Ramos (cell line): ENCODE results near the gene FAM76A.

Experiments used
- in situ Hi-C: fragments of 300-500 bp; cut with MboI; formaldehyde crosslinking; loops from one replicate; pipeline ENCODE4 v1.14.3; 2022; ENCODE audit warnings: low sequenced_read_pairs; ENCODE audit not compliant: unreplicated experiment

Gene FAM76A

DNA sequence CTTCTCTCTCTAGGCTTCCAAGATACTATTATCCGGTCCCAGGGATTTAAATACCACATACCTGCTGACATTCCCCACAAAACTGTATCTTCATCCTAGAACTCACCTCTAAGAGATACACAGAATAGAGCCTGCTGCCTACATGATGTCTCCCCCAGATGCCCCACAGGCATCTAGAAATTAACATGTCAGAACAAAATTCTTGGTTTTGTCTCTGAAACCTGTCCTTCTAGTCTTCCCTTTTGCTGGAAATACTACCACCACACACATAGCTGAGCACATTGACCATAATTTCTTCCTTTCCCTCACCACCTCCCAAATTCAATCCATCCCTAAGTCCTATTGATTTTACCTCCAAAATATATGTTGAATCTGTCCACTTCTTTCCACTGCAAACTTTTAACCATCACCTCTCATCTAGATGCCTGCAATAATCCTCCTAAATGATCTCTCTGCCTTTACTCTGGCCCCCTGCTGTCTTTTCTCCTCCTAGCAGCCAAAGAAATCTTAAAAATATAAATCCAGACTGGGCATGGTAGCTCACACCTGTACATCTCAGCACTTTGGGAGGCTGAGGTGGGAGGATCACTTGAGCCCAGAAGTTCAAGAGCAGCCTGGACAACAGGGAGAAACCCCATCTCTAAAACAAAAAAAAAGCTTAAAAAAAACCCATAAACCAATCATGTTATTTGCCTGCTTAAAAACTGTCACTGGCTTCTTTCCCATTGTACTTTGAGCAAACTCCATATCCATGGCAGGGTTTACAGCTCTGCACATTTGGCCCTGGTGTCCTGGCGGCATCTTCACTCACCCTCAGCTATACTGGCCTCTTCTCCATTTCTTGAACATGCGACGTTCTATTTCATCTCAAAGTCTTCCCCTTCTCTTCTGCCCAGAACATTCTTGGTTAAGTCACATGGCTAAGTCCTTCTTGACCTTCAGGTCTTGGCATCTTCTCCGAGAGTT is 6.2 kb upstream of the FAM76A start:
- in situ Hi-C loops = no loop called here

DNA sequence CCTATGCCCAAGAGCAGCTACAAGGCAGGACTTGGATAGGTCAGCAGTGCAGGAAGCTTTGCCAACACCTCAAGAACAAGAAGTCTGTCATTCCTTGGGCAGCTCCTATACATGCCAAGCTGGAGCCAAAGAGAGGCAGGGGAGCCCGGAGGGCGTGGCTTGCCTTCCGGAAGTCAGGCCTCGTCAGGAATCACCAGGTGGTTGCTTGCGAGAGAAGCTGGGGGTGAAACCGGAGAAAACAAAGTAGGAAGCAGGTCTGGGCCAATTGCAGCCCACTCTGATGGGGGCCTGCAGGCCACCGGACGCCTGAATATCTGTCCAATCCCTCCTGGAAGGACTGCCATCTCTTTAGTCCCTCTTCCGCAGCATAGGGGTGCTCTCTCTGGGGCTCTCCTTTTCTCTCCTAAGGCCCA is 794 bp upstream of the FAM76A start:
- in situ Hi-C loops = no loop called here

DNA sequence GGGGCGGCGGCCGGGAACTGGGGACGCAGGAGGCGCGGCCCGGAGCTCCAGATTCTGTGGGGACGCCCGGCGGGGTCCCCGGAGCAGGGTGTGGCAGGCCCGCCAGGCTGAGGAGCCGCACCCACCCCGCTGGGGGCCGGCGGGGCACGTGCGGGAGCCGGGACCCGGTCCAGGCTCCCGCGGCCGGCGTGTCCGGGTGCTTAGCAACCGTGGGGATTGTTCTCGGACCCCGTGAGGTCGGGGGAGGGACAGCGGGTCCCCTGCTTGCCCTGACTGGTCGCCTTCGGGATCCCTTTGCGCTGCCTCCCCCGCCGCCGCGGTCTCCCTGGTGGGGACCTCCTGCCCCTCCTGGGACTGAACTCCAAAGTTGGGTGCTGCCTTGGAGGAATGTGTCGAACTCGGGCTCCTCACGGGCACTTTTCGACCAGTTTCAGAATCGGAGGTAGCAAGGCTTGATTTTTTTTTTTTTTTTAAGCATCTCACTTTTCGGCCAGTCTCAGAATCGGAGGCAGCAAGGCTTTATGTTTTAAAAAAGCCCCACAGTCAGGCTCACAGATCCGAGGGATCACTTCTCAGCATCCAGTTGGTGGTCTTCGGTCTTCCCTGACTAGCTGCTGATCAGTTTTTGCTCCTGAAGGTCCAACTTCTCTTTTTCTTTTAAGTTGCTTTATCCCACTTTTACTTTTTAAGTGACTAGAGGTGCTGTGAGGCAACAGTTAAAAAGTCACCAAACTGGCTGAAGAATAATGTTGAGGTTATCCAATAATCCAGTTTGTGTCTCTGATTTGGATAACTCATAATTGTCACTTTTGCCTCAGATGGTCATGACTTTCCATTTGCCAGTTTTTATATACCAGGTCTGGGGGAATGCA is 648 bp downstream of the FAM76A start:
- in situ Hi-C loops = no loop called here

DNA sequence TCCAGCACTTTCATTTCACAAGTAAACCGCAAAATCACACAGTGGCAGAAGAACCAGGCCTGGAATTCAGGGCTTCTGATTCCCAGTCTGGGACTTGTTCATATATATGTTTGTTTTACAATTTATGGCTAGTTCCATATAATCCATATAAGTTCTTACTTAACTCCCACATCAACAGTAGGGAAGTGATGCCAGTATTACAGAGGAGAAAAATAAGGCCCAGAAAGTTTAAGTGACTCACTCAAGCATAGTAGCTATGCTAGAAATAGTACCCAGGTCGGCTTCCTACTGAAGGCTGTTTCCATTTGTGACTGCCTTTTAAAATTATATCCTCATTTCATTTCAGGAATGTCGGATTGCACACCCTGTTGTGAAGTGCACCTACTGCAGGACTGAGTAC is 1.4 kb downstream of the FAM76A start:
- in situ Hi-C loops = no loop called here

DNA sequence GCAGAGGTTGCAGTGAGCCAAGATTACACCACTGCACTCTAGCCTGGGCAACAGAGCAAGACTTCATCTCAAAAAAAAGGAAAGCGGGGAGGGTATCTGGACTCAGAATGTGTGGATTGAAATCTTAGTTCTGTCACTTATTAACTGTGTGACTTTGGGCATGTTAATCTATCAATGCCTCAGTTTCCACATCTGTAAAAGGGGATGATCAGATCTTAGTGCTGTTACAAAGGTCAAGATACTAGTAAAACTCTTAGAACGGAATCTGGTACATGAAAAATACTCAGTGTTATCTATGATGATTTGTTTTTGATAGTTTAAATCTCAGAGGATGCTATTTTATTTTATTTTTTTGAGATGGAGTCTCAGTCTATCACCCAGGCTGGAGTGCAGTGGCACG is 10.5 kb downstream of the FAM76A start:
- in situ Hi-C loops = no loop called here

DNA sequence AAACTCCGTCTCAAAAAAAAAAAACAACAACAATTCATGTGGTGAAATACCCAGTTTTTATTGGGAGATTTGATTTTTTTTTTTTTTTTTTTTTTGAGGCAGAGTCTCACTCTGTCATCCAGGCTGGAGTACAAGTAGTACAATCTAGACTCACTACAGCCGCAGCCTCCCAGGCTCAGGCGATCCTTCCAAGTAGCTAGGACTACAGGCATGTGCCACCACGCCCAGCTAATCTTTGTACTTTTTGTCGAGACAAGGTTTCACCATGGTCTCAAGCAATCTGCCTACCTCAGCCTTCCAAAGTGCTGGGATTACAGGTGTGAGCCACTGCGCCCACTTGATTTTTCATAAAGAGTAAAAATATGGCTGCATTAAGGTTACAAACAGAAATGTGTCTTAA is 15.4 kb downstream of the FAM76A start:
- in situ Hi-C loops = no loop called here

DNA sequence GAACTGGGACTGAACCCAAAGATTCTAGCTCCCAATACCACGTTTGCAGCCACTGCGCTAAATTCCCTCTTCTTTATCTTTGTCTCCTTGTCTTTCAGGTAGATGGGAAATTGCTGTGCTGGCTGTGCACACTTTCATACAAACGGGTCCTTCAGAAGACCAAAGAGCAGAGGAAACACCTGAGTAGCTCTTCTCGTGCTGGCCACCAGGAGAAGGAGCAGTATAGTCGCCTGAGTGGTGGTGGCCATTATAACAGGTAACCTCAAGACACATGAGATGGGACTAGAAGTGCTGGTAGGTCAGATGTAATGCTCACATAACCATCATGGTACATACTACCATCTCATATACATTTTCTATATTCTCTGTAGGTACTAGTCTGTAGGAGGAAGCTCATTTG is 18.8 kb downstream of the FAM76A start:
- in situ Hi-C loops = no loop called here

DNA sequence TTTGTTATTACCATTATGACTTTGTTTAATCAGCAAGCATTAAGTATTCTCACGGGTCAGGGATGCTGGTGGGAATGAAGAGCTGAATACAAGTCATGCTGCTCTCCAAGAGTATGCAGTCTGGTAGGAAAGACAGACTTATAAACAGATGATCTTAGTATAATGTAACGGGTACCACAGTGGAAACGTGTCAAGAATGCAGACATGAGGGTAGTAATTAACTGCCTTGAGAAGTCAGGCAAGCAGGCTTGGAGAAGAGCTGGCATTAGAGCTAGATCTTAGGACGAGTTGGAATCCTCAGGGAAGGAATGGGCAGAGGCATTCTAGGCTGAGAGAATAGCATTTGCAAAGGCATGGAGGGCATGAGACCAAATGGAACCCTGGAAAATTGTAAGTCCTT is 19.7 kb downstream of the FAM76A start:
- in situ Hi-C loops = no loop called here

DNA sequence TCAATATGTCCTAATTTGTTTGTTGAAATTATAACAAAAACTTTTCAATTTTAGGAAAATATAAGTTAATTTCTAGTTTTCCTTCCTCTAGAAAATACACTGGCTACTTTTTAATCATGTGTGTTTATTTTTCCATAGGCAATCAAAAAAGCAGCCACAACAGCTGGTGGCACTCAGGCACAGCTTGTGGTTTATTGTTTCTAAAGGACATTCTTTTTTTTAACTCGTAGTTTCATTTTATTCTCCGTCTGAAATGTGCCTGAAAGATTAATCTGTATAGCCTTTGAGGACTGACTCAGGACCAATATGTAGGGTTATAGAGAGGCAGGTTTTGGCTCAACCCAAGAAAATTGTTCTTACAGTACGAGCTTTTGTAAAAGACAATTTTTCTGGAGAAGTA is 26.6 kb downstream of the FAM76A start:
- in situ Hi-C loops = no loop called here

DNA sequence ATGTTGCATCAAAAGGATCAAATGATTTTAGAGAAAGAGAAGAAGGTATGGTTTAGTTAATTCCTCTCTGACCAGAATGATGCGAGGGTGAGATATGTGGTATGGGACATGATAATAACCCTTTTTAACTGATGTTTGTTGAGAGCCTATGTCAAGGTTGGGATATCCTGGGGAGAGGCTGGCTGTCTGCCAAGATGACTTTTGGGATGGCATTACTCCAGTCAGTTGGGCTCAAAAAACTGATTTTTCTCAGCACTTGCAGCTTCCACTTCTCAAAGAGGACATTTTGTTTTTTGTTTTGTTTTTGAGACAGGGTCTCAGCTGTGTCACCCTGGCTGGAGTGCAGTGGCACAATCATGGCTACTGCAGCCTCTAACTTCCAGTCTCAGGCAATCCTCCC is 29.5 kb downstream of the FAM76A start:
- in situ Hi-C loops = no loop called here

DNA sequence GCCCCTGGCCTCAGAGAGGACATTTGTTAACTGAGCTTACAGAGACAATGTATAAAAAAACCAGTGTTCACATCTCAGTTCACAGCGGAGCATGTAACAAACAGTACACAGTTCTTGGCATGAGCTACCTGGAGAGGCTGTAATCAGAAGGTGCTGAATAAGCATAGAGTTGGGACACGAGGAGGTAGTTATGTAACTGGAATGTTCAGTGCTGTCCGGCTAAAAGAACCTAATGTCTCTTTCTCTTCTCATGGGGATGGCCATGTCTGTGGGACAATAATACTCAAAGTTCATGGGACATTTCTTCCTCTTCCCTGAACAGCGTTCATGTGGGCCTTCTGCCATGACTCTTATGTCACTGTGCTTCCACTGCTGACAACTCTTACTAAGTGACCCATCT is 30.1 kb downstream of the FAM76A start:
- in situ Hi-C loops = no loop called here

DNA sequence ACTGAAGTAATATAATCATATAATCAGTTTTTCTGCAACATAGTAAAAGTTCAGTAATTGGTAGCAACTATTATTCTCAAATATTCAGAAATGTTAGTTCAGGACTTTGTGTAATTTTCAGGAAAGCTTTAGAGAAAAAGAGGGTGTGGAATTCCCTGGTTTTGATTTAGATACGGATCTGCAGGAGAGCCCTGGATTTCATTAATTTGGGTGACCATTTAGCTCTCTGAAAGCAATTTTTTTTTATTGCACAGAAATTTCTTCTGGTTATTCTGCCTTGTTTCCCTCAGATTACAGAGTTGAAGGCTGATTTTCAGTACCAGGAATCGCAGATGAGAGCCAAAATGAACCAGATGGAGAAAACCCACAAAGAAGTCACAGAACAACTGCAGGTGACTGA is 33.5 kb downstream of the FAM76A start:
- in situ Hi-C loops = no loop called here

DNA sequence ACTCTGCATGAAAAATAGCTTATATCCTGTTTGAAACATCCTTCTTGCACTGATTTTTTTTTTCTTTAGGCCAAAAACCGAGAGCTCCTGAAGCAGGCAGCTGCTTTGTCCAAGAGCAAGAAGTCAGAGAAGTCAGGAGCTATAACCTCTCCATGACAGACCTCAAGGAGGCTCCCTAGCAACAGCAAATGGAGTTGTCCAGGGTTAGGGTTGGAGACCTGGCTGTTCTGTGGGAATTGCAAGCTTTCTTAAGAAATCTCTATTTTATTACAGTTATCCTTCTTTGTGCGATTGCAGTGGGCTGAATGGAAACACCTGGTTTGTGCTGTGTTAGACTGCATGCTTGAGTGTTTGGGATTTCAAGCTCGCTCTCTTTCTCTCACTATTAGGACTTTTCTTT is 34.7 kb downstream of the FAM76A start:
- in situ Hi-C loops = no loop called here

DNA sequence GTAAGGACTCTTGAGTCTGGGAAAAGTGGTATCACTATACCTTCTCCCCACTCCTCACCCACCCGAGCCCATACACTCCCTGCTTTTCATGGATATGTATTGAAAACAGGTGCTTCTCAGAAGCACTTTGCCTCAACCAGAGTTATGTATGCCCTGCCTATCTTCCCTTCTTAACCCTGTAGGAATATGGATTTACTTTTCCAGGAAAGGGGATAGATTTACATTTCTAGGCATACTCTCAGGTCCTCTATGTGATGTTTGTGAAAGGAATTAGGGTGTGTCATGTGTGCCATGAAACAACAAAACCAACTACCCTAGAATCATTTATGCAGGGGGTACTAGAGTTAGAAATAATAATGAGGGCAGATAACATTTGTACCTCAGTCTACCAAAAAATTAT is 36.3 kb downstream of the FAM76A start:
- in situ Hi-C loops = no loop called here

DNA sequence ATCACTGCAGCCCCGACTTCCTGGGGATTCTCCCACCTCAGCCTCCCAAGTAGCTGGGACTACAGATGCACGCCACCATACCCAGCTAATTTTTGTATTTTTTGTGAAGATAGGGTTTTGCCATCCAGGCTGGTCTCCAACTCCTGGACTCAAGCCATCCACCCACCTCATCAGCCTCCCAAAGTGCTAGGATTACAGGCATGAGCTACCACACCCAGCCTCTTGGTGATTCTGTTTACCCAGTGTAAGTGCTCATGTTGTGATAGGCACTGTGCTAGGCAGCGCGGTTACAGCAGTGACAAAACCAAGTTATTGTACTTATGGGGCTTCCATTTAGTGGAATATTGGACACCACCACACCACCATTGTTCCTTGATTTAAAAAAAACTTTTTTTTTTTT is 37.6 kb downstream of the FAM76A start:
- in situ Hi-C loops = no loop called here

DNA sequence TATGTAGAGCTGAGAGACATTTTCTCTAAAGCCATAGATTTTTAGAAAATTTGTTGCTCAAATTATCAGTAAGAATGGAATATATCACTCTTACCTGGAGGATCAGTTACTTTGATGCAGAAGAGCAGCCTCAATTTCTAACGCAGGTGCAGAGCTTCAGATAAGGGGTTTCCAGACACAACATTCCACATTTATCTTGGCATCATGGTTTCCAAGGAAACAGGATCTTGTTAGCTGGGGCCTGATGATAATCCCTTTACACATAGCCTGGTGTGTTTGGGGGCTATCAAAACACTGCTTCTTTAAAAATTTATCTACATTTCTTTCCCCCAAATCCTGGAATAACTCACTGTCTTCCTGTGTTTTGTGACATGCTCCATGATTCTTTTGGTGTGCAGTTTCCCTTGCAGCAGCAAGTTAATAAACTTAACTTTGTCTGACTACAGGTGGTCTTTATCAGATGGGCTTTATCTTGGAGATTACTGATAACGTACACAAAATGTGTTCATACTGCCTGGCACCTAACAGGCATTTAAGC is 44.6 kb downstream of the FAM76A start:
- in situ Hi-C loops = no loop called here

DNA sequence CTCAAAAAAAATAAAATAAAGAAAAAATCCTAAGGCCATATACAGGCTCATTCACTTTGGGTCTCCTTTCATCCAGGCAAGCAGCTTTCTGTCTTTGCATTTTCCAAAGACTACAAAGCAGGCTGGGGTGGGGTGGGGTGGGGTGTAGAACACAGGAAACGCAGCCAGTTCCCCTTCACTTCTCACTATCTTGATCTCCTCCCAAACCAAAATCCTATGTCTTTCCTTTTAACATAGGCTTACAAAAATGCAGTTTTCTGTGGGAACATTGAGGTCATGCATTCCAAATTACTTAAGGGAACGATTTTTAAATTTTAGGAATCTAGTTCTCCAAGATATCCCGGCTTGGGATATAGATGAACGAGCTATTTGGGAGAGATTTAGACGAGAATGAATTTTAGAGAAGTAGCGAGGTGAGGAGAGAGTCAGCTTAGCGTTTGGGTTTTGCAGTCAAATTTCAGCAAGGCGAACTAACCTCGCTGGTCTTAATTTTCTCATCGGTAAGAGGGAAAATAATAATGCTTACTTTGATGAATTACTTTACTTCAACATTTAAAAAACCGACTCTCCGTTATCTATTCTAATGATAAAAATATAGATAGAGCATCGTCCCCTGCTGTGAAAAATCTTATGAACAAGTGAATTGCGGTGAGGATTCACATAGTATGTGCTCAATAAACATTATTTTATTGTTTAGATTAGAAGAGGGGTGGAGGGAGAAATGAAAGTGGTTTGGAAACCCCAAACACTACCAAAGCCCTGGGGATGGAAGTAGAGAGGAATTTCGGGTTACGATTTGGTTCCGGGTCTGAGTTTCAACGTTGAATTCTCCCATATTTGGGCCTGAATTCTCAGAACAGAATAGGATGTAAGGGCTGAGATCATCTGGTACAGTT is 46.5 kb downstream of the FAM76A start:
- in situ Hi-C loops = no loop called here

DNA sequence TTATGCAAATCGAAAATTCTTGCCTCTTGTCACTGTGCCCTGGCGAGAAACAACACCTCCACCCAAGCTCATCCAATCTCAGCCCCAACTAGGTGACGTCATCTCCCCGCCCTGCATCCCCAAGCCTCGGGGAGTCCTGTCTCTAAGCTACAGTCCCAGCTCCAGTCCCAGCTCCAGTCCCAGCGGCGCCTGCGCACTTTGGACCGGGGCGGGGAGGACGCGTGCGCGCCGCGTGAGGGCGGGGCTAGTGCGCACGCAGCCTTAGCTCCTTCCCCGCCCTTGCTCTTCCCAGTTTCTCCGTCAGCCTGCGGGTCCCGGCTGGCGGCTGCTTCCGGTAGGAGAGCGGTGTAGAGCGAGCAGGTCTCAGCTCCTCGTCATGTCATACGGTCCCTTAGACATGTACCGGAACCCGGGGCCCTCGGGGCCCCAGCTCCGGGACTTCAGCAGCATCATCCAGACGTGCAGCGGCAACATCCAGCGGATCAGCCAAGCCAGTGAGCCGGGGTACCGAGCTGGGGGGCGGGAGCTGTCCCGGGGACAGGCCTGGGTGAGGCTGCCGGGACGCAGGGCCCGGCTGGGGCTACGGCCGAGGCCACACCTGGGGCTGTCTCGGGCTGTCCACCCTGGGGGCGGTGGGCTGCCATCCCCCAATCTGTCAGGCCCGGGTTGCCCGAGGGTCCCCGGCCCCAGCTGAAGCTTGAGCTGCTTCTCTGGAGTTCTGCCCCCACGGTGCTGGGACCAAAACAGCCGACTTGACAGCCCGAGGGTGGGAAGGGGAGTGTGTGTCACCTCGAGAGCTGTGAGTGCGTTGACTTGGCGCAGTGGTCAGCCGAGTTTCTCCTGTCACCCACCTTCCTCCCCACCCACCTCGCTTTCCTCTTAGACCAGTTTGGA is 47.4 kb downstream of the FAM76A start, which contains the start of gene STX12:
Gene STX12, plus strand, starts transcription at position 288 of the 894 bp plus-strand sequence. Its CDS starts 89 bp downstream, at position 377.
- in situ Hi-C loops = no loop called here
